ENCODE results near the gene ARSI.

- TF ChIP-seq CTCF (IDR thresholded peaks at IDR 0.05), result no peak
- no peak for TF ChIP-seq POLR2A (IDR thresholded peaks at IDR 0.05)
These were observed at the start of gene ARSI for GRCh38 chr5:150302301-150303069.

Data from lower leg skin (tissue), 3 donors.